ENCODE data around the gene ZNF75A.

The ZNF75A gene

GRCh38 chr16:3289998-3290673 is 15.2 kb upstream of the ZNF75A start:
- DNase-seq = no peak

- no peak for DNase-seq
Observed at GRCh38 chr16:3292604-3293003, 12.7 kb upstream of the ZNF75A start.

- no peak for DNase-seq
Observed at GRCh38 chr16:3295209-3295608, 10.1 kb upstream of the ZNF75A start.

DNA sequence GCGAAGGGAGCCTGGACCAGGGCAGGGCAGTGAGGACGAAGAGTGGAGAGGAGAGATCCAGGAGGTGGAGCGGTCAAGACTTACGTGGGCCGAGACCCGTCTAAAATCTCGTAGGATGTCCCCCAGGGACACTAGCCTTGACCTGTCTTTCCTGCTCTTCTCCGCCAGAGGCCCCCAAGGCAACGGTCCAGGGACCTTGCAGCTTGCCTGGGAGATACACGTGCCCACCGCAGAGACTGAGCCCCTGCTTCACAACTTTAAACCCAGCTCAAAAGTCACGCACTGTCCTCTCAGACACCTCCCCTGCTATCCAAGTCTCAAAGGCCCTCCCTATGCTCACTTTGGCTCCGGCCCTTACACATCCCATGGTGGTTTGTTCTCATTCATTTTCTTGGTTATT is 9.5 kb upstream of the ZNF75A start:
- no peak for DNase-seq

- DNase-seq = no peak
Observed at GRCh38 chr16:3304370-3304769, 927 bp upstream of the ZNF75A start.

GRCh38 chr16:3306078-3306477 is 781 bp downstream of the ZNF75A start:
- DNase-seq = no peak

DNA sequence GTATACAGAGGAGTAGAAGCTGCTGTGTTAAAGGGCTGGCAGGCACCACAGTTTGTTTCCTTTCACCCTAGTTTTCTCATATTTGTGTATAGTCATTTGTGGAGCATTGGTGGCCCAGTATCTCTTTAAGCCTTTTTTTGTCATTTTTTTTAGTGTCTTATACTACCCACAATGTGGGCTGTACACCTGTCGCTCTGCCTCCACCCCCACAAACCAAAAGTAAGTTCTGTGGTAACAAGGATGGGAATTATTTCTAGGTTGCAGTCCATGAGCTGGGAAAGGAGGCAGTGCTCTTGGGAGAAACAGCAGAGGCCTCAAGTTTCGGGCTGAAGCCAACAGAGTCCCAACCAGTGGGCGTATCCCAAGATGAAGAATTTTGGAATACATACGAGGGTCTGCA is 6.2 kb downstream of the ZNF75A start:
- no peak for DNase-seq

- no peak for DNase-seq
Observed at GRCh38 chr16:3317315-3317999, 12.2 kb downstream of the ZNF75A start.

DNA sequence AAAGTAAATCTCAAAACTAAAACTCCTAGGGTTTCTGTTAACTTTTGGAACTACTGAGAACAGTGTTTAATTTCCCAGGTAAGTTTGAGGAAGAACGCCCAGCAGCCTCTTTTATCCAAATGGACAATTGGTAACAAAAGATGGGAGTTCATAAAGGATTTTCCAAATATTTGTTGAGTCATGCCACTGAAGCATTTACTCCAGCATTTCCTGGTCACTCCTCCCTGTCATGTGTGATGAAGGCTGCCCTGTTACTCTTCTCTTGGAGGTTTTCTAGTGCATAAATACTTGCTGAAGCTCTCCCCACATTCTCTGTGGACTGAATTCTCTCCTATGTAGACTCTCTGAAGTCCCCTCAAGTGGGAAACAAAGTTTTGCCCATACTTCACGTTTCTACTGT is 16.5 kb downstream of the ZNF75A start:
- DNase-seq = no peak

- no peak for DNase-seq
Observed at GRCh38 chr16:3327514-3327913, 22.2 kb downstream of the ZNF75A start.

DNA sequence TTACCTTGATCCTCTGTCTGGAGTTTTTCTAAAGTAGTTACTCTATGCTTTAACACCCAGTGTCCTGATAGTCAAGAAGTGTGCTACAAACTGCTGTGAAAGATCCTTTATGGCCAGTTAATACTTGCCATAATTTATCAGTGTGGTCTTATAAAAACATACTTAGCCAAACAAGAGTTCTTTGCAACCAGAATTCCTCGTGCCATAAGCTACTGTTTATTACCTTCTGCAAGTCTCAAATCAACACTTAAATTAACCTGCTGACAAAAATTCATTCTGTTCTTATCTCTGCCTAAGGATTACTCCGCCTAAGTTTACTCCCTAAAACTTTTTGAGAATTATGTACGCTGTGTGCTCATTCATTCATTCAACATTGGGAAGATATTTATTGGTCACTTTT is 22.8 kb downstream of the ZNF75A start:
- DNase-seq = no peak

GRCh38 chr16:3328643-3329042 is 23.3 kb downstream of the ZNF75A start:
- DNase-seq = no peak

GRCh38 chr16:3346041-3346440 is 40.7 kb downstream of the ZNF75A start:
- no peak for DNase-seq

DNA sequence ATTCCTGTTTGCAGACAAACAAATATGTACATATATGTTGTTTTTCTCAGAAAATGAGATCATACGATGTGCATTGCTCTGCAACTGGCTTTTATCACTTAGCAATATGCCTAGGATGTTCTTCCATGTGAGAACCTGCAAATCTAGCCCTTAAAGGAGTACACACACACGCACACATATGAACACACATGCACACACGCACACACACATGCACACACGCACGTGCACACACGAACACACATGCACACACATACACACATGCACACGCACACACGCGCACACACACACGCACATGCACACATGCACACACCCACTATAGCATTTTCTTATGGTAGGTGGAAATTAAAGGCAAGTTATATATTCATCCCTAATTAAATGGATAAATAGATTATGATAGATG is 42.3 kb downstream of the ZNF75A start:
- no peak for DNase-seq

- no peak for DNase-seq
Observed at GRCh38 chr16:3348547-3349167, 43.4 kb downstream of the ZNF75A start.

DNA sequence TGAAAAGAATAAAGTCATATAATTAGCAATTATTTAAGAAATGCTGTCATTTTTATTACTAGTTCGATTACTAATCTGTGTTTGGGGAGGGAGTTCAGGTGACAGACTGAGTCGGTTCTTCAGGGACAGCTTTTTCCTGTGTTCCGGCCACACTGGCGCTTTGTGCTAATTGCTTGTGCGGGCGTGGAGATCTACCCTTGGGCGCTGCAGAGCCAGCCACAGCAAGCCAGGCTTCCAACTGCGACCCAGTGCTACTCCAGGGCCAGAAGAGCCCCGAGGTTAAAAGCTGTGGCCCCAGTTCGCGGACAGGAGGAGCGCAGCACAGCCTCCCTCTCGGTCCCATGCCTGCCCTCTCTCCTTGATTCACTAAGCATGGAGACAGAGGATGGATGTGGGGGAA is 43.9 kb downstream of the ZNF75A start:
- DNase-seq = no peak

DNA sequence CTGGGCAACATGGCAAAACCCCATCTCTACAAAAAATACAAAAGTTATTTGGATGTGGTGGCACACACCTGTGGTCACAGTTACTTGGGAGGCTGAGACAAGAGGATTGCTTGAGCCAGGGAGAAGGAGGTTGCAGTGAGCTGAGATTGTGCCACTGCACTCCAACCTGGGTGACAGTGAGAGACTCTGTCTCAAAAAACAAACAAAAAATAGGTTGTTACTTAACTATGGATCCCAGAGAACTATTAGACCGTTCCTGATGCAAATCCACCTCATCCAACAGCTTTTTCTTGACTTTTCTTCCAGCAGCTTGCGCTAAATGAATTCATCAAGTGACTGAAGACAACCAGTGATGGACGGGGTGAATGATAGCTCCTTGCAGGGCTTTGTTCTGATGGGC is 50.3 kb downstream of the ZNF75A start, which contains the start of gene OR2C1:
TSS of gene OR2C1 (plus strand) at position 301 of the 400 bp plus-strand sequence. CDS start at position 353, 52 bp downstream.
- DNase-seq = no peak

DNA sequence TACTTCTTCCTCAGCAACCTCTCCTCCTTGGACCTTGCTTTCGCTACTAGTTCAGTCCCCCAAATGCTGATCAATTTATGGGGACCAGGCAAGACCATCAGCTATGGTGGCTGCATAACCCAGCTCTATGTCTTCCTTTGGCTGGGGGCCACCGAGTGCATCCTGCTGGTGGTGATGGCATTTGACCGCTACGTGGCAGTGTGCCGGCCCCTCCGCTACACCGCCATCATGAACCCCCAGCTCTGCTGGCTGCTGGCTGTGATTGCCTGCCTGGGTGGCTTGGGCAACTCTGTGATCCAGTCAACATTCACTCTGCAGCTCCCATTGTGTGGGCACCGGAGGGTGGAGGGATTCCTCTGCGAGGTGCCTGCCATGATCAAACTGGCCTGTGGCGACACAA is 50.8 kb downstream of the ZNF75A start:
- DNase-seq = no peak

DNA sequence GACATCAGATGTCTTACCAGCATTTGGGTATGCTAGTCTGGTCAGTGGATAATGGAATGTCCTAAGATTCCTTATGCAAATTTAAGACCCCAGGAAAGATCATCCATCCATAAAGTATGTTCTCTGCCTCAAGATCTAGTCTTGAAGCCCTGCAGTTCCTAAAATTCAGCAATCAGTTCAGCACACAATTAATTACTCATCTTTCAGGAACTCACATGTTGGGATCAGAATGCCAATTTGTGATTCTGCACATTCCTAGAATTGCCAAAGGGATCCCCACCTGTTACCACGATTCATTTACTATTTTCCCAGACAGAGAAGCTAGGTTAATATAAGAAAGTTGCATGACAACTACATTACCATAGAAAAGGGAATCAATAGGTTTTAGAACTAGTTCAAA is 53.6 kb downstream of the ZNF75A start:
- no peak for DNase-seq

GRCh38 chr16:3362931-3363330 is 57.6 kb downstream of the ZNF75A start:
- DNase-seq = no peak

GRCh38 chr16:3363793-3364192 is 58.5 kb downstream of the ZNF75A start:
- DNase-seq = no peak

GRCh38 chr16:3364774-3365427 is 59.6 kb downstream of the ZNF75A start:
- DNase-seq = peak; percentile 77

All from effector CD8-positive, alpha-beta T cell (primary cell).